GM19455 (cell line): ENCODE data around the gene PPP4R3A.
A peak's percentile ranks its signal among the peaks of the same experiment; 100 is the strongest.
"Not testable (repeated sequence)": the region's sequence is repeated elsewhere in the genome, so short reads cannot be mapped to it uniquely, and the experiment has no call there.

Source experiments
- ATAC-seq: cut with Tn5 transposase; IDR thresholded peaks from one replicate; pipeline ENCODE4 v1.9.1; 2021; ENCODE audit not compliant: unreplicated experiment

Gene PPP4R3A

DNA sequence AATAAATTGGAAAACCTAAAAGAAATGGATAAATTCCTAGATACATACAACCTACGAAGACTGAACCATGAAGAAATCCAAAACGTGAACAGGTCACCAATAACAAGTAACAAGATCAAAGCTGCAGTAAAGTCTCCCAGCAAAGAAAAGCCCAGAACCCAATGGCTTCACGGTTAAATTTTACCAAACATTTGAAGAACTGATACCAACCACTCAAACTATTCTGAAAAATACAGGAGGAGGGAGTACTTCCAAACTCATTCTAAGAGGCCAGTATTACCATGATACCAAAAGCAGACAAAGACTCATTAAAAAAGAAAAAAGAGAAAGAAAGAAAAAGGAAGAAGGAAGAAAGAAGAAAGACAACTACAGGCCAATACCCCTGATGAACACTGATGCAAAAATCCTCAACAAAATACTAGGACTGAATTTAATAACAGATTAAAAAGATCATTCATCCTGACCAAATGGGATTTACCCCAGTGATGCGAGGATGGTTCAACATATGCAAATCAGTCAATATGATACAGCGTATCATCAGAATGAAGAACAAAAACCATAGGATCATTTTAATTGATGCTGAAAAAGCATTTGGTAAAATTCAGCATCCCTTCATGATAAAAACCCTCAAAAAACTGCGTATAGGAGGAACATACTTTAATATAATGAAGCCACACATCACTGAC, 65.6 kb downstream of the PPP4R3A start:
- ATAC-seq = no peak

DNA sequence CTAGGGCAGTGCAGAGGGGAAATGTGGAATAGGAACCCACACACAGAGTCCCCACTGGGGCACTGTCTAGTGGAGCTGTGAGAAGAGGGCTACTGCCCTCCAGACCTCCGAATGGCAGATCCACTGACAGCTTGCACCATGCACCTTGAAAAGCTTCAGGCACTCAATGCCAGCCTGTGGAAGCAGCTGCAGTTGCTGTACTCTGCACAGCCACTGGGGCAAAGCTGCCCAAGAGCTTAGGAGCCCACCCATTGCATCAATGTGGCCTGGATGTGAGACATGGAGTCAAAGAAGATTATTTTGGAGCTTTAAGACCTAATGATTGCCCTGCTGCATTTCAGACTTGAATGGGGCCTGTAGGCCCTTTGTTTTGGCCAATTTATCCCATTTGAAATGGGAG, 70.8 kb downstream of the PPP4R3A start:
- no peak for ATAC-seq

DNA sequence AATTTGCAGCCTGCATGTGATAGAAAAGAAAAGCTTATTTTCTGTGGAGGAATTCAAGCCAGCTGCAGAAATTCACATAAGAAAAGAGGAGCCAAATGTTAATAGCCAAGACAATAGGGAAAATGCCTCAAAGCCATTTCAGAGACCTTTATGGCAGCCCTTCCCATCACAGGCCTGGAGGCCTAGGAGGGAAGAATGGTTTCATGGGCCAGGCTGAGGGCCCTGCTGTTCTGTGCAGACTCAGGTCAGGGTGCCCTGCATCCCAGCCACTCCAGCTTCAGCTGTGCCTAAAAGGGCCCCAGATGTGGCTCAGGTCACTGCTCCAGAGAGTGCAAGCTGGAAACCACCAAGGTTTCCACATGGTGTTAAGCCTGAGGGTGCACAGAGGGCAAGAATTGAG, 71.3 kb downstream of the PPP4R3A start:
- no peak for ATAC-seq

DNA sequence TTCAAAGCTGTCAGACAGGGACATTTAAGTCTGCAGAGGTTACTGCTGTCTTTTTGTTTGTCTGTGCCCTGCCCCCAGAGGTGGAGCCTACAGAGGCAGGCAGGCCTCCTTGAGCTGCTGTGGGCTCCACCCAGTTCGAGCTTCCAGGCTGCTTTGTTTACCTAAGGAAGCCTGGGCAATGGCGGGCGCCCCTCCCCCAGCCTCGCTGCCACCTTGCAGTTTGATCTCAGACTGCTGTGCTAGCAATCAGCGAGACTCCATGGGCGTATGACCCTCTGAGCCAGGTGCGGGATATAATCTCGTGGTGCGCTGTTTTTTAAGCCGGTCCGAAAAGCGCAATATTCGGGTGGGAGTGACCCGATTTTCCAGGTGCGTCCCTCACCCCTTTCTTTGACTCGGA, 73.8 kb downstream of the PPP4R3A start:
- not testable (repeated sequence) for ATAC-seq

DNA sequence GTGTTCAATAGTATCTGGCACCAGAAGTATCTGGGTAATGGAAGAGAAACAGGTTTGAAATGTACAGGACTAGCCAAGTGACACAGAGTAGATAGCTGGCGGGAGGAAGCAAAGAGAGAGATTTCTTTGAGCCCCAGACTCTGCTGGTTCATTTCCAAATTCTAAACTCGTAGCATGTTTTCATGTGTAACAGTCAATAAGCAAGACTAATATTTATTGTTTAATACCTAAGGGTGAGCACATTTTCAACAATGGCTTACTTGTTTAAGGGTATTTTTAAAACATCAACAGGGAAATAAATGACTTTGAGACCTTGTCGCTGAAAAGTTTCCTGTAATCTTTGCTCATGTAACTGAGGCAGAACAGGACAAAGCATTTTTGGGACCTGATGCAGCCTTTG, 80.7 kb downstream of the PPP4R3A start:
- ATAC-seq = no peak

DNA sequence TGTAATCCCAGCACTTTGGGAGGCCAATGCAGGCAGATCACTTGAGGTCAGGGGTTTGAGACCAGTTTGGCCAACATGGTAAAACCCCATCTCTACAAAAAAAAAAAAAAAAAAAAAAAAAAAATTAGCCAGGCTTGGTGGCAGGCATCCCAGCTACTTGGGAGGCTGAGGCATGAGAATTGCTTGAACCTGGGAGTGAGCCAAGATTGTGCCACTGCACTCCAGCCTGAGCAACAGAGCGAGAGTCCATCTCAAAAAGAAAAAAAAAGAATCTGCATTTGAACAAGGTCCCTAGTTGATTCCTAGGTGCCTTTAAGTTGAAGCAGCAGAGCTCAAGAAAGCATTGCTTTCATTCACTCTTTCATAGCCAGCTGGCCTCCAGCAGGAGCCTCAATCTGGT, 81.2 kb downstream of the PPP4R3A start:
- not testable (repeated sequence) for ATAC-seq

DNA sequence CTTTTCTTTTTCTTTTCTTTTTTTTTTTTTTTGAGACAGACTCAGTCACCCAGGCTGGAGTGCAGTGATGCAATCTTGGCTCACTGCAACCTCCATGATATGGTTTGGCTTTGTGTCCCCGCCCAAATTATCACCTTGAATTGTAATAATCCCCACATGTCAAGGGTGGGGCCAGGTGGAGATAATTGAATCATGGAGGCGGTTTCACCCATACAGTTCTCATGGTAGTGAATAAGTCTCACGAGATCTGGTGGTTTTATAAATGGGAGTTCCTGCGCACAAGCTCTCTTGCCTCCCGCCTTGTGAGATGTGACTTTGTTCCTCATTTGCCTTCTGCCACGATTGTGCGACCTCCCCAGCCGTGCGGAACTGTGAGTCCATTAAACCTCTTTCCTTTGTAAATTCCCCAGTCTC, 84.6 kb downstream of the PPP4R3A start:
- ATAC-seq = not testable (repeated sequence)

DNA sequence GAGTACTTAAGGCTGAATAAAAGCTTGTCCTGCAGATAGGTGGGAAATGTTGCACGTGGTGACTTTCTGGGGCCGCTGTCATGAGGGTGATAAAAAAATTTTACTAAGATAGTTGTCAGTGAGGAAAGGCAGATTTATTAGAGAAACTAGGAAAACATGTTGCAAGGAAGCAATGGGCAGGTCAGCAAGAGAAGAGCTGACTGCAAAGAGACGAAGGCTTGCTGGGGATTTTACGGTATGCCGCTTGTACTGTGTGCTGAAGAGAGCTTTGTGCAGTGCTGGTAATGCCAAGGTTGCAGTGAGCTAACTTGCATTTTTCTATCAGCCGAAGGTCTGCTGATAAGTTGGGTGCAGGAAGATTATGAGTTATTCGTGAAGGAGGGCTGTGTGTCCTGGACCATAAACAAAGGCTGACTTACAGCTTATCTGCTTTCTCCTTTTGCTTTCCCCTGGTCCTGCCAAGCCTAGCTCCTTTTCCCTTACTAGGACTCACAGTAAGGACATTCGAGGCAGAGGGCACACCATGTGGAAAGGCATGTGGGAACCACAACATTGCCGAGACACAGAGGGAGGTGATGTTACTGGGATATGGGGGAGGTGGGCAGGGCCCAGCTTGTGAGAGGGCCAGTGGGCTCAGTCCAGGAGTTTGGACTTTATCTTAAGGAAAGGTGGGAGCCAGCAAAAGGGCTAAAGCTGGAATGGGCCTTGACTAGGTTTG, 85.1 kb downstream of the PPP4R3A start:
- ATAC-seq = no peak

DNA sequence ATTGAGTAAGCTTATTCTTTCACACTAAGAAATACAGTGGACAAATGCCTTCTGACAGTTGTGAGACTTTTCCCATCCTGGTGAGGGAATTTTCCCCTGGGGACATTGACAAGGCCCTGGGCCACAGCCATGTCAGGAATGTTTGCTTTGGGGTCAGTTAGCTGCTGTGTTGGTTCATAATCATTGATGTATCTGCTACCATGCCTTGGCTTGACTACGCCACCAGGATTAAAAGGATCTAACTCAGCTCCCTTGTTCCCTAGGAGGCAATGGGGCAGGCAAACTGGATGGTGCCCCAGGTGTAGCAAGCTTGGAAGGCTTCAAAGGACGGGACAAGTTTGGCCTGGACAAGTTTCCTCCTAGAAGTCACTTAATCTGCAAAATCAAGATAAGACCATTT, 89.4 kb downstream of the PPP4R3A start:
- ATAC-seq = no peak

DNA sequence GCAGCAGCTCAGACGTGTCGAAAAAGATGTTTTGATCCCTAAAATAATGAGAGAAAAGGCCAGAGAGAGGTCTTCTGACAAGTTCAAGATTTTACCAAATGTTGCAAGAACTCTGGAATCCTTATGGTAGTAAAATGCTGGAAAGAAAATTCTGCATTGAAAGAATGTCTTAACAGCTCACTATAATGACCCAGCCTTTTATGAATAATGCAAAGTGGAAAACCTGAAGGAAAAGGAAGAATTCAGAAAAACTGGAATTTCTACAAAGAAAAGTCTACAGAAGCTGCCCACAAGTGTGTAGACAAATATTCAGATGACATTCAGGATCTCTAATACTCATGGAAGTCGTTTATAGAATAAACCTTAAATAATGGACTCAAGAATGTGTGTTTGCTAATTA, 90.7 kb downstream of the PPP4R3A start:
- no peak for ATAC-seq

DNA sequence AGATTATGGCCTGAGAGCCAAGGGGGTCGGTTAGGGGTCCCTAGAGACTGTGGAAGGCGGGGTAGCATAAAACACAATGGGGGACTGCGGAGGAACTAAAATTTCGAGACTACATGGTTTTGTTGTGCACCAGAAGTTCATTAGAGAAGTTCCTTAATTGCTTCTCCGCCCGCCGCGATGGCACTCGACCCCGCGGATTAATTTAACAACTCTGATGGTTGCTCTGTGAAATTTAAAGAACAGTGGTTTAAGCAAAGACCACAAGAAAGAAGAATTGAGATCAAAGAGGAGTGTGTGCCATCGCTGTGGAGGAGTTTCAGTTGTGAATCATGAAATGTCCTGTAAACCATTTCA, 91.1 kb downstream of the PPP4R3A start:
- ATAC-seq = no peak

DNA sequence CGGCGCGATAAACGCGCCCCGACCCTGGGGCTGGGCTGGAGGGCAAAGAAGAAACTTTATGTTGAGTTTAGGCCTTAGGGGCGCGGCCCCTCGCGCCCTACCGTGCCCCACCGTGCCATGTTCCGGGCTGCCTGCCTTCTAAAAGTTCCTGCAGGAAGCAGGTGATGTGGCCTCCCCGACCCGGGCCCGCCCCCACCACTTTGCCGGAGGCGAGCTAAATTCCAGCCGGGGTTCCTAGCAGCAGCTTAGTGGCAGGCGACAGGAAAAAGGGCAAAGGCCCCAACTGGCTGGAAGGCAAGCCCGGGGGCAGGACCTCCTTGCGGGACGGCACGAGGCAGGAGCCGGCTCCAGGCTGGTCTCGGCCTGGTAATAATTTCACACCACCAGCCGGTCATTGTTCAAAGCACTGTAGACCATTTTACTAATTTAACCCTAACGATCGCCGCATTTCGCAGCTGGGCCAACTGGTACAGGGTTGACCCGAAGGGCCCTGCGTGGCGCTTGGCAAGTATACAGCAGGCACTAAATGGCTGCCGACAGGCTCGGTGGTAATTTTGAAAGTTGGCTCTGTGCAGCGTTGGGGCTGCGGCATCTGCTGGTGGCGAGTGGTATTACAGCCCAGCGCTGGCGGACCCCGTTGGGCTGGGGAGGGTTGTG, 91.6 kb downstream of the PPP4R3A start:
- peak; percentile 23 for ATAC-seq

DNA sequence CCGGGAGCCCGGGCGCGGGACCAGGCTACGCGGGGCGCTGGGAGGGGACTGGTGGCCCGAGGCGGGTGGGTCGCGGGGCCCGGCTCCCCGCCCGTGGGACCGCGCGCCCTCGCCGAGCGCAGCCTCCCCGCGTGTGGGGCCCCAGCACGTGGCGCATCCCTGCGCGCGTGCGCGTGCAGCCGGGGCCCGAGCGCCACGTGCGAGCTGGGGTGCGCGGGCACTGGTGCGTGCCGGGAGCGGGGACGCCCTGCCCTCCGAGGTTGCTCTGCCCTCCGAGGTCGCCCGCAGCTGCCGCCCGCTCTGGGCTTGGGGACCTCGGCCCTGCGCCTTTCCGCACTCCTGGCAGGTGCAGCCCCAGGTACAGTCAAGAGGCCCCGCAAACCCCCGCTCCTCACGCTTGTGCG, 92.1 kb downstream of the PPP4R3A start:
- ATAC-seq = peak; percentile 31

DNA sequence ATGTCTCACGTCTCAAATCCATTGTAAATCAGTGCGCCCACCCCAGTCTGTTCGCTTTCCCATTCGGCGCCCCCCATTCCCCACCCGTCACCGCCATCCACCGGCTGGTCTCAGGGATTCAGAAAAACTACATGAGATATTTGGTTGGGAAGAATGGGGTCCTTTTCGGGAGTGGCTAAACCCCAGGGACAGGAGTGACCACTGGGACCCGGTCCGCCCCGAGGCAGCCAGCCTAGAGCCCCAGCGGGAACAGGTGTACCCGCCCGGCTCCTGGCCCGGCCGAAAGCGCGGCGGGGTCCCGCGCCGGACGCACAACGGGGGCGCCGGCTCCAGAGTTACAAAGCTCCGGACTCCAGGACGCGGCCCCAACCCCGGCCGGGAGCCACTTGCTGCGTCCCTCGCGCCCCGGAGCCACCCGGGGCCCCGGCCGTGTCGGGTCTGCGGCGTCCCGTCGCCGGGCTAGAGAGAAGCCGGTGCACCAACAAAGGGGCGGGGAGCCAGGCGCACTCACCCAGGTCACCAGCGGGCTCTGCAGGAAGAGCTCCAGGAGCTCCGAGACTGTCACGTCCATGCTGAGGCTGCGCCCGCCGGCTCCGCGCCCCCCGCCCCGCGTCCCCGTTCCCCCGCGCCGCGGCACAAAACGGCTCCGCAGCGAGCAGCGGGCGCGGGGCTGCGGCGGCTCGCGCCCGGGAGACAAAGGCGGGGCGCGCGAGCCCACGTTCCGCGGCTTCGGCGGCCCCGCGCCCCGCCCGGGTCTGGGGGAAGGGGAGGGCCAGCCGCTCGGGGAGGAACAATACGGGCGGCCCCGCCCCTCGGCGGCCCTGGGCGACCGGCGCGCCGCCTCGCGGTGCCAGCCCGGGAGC, 92.8 kb downstream of the PPP4R3A start, which contains the start of gene CCDC88C:
Gene CCDC88C (minus strand): TSS at position 701 of the 863 bp plus-strand sequence. CDS start 130 bp downstream, at position 571.
- peak; percentile 52 for ATAC-seq

DNA sequence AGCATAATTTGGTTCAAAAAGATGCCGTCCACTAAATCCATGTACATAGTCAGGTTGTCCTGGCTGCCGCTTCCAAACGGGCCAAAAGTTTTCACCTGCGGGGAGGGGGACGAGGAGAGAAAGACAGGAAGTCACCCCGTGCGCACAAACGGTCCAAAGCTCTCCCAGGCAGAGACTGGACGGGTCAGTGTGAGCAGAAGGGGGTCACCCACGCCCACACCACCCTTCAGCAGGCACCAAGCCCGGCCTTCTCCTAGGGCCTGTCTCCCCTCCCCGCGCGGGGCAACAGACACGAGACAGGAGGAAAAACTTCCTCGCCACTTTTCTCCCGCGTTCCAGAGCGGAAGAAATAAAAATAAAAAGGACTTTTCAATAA, 93.4 kb downstream of the PPP4R3A start:
- no peak for ATAC-seq

DNA sequence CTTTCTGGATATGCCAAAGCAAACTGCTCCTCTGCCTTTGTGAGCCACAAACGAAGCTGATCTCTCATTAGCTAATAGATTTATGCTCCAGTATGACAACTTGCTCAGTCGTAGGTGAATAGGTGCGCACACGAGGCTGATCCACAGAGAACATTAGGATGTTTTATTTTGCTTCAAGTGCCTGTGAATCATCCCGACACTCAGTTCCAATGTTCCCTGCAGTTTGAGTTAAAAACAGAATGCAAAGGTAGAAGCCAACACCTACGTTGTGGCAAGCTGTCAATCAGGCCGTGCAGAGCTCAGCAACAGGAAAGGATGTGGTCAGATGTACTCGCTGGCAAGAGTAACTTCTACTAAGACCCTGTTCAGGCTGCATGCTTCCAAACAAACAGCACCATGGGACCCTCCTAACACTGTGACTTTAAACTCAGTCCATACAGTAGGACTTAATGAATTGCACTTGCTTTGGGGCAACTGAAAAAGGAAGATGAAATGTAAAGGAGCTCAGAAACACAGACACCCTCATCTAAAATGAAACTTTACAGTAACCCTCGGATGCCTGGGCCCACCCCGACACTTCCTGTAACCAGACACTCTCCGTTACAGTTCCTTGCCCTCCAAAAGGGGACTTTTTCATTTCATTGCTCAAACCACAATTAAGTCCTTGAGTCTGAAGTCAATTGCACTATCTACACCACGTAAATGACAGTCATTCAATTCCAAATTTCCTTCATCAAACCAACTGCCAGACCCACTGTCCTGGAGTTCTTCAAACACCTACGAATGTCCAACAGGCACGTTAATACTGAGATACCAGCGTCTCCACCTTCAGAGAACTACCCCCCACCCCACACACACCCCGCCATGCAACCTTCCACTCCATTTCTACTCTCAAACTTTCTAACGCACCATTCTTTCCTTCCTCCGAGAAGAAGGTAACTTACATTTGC, 94.0 kb downstream of the PPP4R3A start:
- ATAC-seq = peak; percentile 48

DNA sequence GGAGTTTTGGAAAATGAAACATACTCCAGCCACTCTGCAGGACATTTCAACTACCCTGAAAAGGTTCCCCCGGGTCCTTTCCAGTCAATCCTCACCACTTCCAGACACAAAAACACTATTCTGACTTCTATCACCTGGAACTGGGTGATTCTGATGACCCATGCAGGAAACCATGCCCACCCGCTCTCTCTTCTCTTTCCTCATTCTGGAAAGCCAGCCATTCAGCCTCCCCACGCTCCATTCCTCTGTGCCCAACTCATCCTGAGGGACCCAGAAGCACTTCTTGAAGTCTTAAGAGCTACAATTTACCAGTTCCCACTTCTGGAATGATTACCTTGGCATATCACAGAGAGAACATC, 95.7 kb downstream of the PPP4R3A start:
- no peak for ATAC-seq

DNA sequence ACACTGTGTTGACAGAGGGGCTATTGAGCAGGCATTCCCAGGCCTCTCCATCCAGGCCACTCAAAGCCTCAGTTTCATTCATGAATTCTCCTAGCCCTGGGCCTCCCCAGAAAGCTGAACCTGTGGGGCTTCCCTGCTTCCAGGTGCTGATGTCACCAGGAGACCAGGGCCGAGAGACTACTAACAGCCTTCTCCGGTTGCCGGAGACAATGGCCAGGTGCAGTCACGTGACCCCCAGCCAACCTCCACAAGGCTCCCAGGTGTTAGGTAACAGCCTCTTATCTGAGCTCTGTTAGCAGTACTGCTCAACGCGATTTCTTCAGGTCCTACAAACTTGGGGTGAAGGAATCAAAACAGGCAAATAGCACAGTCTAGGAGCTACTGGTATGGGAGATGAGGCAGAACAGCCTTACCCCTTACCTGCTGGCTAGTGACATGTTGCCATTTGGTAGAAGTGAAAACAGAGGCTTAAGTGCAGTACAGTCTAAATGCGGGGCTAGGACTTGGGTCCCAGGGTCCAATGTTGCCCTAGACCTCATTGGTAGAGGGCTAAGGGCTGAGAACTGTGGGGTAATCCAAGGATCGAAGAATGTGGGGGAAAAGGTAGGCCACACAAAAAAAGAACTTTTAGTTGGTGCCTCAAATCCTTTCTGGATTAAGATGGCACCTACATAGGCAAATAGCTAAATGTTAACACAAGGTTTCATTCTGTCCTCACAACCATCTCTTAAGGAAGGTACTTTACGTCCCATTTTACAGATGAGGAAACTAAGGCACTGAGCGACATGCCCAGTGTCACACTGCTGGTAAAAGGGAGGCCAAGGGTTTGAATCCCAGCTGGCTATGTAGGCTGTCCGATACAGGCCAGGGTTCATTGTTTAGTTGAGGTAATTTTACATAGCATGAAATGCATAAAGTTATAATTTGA, 96.3 kb downstream of the PPP4R3A start:
- ATAC-seq = no peak

DNA sequence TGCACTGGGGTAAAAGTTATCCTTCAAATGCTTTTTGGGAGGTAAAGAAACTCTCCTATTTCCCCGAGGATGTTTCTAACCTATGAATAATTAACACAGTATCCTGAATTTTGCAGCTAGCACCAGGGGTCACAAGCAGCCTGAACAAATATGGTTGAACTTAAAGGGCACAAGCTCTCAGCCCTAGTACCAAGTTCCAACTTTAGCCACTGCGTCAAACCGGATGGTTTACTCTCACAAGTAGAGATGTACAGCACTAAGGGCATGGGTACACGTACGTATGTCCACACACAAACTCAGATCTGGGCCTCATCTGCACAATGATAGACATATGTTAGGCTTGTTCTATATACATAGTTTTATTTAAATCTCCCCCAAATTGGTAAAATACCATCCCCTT, 97.2 kb downstream of the PPP4R3A start:
- ATAC-seq = no peak
